Inflammatory macrophage treated with lipopolysaccharide for 1 hour (primary cell): ENCODE measurements around the gene SFXN4.
"Not testable (repeated sequence)": the region's sequence is repeated elsewhere in the genome, so short reads cannot be mapped to it uniquely, and the experiment has no call there.

Experiments
- DNase-seq, 2 donors: peaks; one replicate each; pipeline ENCODE4 v3.0.0-alpha.2; 2020 to 2022

SFXN4 gene

DNA sequence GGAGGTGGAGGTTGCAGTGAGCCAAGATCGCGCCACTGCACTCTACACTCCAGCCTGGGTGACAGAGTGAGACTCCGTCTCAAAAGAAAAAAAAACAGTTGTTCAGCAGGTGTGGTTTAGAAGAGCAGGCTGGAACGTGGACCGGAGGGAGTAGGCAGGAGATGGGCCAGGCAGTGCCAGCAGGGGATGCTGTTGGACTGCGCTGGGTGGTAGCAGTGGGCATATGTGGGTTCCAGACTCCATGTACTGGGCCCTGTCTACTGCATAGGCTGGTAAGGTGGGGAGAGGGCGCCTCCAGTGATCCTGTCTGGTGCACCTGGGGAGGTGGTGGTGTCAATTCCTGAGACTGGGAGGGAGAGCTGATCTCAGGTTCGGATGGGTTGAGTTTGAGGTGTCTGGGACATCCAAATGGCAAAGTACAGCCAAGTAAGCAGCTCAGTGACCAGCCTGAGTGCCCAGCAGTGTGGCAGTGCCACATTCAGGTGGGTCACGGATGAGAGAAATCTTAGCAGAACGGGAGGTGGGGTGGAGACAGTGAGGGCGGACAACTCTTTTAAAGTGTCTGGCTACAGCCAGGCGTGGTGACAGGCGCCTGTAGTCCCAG is 25.9 kb downstream of the SFXN4 start:
- DNase-seq: peak in 1 of 2 donors; percentile 16

DNA sequence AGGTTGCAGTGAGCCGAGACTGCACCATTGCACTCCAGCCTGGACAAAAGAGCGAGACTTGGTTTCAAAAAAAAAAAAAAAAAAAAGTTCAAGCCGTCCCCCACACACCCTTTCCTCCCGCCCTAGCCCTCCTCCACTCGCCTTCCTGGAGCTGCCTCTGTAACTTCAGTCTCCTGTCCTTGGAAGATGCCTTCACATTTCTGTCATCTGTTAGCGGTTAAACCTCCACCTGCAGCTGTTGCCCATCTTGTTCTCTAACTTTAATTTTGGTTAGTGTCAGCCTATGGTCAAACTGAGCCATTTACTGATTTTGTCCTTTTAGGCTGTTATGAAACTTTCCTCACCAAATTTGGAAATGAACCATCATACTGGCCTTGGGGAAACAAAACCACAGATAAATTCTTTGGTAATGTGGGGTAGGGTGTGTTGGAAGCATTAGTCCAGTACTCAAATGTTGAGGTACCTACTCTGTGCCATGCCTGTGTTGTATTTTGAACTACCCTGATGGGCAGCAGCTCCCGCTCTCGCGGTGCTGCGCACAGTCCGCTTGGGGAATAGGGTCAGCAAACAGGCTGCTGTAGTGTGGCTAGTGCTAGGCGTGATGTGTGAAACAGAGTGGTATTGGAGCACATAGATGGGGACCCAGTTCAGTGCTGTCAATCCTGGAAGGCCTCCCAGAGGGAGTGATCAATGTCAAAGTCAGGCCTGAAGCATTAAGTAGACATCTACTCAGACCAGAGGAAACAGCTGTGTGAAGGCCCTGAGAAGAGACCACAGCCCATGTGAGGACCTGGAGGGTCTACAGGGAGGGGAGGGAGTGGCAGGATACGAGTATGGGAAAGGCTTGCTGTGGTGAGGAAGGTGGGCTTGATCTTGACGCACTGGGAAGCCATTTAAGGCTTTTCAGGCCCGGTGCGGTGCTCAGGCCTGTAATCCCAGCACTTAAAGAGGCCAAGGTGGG is 26.9 kb downstream of the SFXN4 start:
- no peak for DNase-seq

DNA sequence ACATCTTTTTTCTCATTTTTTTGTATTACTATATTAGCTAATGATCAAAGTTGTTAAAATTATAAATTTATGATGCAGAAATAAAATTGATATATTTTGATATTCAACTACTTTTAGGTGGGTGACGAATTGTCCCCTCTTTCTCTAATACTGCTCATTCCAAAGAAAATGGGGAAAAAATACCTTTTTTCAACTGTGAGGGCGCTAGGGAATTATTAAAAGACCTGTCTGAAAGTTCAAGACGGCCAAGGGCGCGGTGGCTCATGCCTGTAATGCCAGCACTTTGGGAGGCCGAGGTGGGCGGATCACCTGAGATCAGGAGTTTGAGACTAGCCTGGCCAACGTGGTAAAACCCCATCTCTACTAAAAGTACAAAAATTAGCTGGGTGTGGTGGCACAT is 27.6 kb downstream of the SFXN4 start:
- DNase-seq: not testable (repeated sequence)

DNA sequence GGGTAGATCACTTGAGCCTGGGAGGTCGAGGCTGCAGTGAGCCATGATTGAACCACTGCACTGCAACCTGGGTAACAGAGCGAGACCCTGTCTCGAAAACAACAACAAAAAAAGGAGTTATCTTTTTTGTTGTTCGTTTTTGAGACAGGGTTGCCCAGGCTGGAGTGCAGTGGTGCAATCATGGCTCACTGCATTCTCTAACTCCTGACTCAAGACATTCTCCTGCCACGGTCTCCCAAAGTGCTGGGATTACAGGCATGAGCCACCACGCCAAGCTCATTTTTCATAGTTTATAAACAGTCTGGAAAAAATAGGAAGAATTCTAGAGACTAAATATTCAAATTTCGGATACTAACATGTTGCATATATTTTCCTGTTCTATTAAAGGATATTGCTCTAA is 29.4 kb downstream of the SFXN4 start:
- DNase-seq: no peak

DNA sequence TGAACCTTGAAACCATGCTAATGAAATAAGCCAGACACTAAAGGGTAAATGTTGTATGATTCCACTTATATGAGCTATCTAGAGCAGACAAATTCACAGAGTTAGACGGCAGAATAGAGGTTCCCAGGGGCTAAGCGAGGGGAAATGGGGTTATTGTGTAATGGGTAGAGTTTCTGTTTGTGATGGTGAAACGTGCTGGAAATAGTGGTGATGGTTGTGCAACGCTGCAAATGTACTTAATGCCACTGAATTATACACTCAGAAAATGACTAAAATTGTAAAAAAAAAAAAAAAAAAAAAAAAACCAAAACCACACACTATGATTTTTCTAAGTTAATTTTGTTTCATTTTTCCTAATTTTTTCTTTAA is 30.0 kb downstream of the SFXN4 start:
- peak; percentile 73 to 93 for DNase-seq

DNA sequence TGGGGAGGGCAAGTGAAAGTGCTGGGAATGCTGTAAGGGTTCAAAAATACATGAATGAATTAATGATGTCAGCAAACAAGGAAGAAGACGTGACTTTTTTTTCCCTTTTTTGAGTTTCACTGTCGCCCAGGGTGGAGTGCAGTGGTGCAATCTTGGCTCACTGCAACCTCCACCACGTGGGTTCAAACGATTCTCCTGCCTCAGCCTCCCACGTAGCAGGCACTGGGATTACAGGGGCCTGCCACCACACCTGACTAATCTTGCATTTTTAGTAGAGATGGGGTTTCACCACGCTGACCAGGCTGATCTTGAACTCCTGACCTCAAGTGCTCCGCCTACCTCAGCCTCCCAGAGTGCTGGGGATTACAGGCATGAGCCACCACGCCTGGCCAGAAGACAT is 31.6 kb downstream of the SFXN4 start:
- peak; percentile 38 to 68 for DNase-seq

DNA sequence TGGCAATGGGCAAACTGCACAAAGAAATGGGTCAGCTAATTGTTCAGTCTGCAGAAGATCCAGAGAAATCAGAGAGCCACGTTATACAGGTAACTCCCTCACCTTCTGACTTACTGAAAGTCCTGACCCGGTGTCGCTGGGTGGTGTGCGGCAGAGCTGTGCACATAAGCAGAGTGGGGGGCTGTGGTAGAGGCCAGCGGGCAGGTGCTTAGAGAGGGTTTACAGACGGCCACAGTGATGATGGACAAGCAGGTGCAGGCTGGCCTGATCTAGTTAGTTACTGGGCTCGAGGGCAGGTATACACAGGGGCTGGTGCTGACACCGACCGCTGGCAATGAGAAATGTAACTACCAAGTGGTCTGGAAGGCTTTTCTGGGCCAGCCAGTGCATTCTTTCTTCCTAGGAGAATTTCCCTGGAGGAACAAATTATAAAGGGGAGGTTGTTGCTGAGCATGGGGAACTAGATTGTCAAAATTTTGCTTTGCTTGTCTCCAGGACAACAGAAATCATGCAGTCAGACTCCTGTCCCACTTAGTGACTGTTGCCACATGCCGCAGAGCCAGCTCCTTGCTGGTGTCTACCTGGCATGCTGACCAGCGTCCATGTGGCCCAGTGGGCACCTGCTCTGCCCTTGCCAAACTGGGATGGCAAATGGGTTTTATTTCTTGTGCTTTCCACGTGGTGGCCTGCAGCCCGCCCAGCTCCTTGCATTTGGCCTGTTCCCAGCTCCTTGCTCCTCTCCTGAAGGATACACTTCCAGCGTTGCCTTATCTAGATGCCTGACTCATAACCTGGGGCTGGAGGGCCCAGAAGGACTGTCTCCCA is 32.8 kb downstream of the SFXN4 start:
- no peak for DNase-seq

DNA sequence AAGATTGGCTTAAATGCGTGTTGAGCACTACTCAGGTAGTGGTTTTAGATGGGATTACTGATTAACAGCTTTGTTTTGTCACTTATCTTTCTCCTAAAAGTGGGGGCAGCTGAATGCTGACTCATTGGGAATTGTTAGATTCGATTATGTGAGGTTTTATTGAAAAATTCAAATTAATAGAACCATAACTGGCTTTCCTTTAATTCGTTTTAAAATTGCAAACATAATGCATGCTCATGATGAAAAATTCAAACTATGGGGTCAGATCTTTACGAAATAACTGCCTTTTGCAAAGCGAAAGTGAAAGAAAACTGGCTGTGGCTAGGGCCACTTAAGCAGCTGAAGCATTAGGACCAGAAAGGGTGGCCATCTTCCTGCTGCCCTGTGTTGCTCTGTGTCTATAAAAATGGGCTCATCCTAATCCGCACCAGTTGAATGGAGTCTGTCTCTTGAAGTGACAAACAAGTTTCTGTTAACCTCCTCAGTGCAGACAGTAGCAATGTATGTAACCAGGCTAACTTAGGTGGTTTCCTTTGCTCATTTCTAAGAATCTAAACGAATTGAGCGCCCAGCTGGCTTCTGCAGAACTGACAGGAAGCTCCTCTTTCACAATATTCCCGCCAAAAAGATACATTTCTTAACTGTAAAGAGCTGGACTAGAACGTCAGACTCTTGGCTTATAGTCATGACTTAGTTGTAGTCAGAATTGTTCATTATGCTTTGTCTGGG is 33.8 kb downstream of the SFXN4 start:
- DNase-seq: peak; percentile 73 to 81

DNA sequence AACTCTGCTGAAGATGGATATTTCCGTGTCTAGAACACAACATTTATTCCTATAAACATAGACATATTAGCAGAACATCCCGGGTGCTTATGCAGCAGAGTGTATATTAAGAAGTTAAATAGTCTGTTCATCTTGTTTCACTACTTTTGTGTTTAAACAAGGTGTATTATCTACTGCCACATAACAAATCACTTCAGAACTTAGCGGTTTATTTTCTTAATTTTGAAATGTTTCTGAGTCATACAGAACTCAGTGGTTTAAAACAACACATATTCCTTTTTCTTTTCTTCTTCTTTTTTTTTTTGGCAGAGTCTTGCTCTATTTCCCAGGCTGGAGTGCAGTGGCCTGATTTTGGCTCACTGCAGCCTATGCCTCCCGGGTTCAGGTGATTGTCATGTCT is 35.8 kb downstream of the SFXN4 start:
- no peak for DNase-seq

DNA sequence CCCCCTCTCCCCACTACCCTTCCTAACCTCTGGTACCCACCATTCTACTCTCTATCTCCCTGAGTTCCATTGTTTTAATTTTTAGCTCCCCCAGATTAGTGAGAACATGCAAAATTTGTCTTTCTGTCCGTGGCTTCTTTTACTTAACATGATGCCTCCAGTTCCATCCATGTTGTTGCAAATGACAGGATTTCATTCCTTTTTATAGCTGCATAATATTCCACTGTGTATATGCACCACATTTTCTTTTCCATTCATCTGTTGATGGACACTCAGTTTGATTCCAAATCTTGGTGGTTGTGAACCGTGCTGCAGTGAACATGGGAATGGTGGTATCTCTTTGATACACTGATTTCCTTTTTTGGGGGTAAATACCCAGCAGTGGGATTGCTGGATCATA is 39.6 kb downstream of the SFXN4 start:
- no peak for DNase-seq

DNA sequence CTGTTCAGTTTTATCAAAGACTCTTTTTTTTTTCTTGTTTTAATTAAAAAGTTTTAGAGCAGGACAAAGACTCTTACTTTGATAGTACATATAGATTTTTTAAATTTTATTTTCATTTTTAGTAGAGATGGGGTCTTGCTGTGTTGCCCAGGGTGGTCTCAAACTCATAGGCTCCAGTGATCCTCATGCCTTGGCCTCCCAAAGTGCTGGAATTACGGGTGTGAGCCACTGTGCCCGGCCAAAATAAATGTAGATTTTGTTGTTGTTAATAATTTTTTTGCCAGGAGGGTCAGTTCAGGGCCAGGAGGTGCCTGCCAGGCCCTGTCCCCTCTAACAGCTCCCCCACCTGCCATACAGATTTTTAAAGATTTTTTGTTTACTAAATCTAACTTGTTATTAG is 44.6 kb downstream of the SFXN4 start:
- DNase-seq: no peak

DNA sequence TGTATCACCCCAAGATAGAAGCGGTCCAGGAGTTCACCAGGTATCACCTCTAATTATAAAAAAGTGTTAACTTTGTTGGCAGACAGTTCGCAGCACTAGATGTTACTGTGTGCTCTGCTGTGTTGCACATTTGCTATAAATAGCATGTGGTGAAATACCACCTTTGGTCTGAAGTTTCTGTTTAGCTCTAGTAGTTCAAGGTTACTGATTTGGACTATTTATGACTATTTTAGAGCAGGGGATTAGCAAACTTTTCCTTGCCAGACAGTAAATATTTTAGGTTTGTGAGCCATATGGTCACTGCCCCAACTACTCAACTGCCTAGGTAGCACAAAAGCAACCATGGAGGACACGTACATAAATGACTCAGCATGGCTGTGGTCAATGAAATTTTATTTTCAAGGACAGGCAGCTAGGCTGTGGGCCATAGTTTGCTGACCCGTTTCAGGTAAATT is 45.1 kb downstream of the SFXN4 start:
- no peak for DNase-seq

DNA sequence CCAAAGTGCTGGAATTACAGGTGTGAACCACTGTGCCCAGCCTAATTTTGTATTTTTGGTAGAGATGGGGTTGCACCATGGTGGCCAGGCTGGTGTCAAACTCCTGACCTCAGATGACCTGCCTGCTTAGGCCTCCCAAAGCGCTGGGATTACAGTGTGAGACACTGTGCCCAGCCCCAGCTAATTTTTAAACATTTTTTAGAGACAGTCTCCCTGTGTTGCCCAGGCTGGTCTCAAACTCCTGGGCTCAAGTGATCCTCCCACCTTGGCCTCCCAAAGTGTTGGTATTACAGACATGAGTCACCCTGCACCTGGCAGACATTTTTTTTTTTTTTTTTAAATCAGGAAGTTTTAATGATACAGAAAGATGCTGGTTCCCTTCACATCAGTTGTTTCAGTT is 46.1 kb downstream of the SFXN4 start:
- no peak for DNase-seq

DNA sequence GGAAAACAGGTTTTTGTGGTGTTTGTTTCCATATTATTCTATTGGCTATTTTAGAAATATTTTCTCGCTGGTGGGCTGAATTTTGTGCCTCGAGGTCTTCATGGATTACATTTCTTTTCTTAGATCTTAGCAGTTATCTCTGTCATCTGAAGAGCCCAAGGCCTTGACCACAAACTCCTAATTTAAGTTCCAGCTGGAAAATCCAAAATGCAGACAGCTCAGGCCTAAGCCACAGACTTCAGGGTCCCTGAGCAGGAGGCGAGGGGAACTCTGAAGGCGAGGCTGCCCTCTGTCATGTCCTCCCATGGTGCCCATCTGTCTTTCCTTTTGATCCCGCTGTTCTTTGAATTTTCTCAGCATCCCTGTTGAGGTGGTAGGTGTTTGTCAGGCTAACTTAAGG is 47.3 kb downstream of the SFXN4 start:
- DNase-seq: no peak

DNA sequence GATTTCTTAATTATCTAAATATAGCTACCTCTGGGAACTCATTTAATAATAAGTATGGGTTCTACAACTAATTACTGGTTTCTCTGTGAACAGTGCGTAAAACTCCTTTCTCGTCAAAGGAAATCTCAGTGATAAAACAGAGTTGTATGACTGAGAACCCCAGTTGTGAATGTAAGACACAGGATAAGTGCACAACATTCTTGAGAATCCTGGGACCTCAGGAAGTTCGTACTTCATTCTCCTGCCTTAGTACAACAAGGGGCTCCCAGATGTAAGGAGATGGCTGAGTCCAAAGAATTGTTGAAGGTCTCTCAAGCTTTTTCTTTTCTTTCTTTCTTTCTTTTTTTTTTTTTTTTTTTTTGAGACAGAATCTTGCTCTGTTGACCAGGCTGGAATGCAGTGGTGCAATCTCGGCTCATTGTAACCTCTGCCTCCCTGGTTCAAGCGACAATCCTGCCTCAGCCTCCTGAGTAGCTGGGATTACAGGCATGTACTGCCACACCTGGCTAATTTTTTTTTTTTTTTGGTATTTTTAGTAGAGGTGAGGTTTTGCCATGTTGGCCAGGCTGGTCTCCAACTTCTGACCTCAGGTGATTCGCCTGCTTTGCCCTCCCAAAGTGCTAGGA is 49.1 kb downstream of the SFXN4 start:
- no peak for DNase-seq

DNA sequence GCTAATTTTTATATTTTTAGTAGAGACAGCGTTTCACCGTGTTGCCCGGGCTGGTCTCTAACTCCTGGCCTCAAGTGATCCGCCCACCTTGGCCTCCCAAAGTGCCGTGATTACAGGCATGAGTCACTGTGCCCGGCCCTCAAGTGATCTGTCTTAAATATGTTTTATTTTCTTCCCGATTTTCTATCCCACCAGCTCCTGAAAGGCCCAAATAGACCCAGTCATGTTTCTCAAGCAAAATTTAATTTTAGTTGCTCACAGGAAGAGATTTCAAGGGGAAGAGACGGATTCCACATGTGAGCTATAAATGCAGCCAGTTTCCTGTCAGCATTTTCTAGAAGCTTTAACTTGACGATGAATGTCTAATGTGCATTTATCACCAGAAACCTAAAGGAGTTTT is 49.6 kb downstream of the SFXN4 start:
- no peak for DNase-seq

DNA sequence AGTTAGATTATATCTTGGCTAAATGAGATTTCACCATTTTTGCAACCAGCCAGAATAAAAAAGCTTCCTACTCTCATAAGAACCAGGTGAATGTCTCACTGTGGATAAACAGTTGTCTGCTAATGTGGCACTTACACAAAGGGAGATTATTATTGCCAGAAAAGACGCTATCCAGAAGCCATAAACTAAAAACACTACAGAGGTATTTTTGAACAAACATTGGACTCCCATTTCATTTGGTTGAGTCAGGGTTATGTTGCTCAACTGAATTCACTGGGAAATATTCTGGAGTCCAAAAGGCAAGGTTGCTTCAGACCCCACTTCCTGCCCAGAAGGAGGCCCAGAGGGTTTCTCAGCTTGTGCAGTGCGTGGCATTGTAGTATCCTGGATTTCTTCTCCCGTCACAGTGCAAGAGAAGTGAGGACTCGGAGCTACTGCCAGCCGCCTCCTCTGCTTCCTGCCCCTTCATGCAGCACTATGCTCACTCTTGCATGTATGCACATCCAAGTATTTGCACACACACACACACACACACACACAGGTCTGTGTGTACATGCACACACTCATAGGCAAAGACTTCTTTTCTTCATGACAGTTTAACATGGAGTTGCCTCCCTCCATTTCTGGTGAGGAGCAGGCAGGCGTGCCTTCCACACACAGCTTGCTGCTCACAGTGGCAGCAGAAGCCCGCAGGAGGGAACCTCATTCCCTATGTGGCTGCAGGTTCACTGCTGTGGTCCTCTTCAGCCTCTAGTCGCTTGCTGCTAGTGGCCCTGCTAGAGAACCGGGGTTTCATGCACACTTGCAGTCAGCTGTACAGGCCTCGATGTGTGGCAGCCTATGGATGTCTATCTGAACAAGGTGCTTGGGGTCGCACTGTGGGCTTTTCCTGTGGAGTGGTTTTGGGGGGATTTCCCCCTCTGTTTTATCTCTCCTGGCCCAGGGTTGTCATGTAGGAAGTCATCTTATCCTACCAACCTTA is 51.5 kb downstream of the SFXN4 start:
- DNase-seq: peak; percentile 74 to 80

DNA sequence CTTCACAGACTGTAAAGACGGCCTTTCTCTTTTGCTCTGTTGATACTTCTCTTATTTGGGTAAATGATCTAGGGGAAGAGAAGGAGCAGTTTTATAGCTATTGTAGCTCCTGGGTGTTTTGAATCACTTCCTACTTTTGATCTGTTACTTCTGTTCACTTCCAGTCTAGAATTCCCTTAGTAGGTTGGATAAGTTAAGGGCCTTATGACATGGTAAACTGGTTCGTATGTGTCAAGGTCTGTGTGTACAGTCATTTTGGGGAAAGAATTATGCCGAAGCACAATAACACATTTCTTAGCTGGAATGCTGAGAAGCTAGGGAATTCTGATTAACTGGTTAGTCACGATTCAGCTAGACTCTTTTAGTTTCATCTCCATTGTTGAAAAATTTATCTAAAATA is 53.5 kb downstream of the SFXN4 start:
- peak; percentile 39 to 47 for DNase-seq

DNA sequence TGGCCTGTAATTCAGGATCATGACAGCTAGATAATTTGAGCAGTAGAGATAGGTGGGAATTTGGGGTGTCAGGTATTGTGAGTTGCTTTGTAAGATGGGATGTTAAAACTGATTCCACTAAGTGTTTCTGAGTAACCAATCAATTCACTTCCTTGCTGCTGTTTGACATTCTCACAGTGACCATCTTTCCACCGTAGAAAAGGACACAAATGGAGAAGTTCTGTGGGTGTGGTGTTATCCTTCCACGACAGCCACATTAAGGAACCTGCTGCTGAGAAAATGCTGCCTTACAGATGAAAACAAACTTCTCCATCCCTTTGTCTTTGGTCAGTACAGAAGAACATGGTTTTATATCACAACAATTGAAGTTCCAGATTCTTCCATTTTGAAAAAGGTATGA is 57.7 kb downstream of the SFXN4 start:
- peak in 1 of 2 donors; percentile 41 for DNase-seq

DNA sequence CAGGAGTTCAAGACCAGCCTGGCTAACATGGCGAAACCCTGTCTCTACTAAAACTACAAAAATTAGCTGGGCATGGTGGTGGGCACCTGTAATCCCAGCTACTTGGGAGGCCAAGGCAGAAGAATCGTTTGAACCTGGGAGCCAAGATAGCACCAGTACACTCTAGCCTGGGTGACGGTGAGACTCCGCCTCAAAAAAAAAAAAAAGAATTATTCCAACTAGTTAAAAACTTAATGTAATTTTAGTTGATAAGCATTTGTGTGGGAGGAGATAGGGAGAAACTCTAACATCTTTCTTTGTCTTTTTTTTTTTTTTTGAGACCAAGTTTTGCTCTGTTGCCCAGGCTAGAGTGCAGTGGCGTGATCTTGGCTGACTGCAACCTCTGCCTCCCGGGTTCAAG is 58.4 kb downstream of the SFXN4 start:
- not testable (repeated sequence) for DNase-seq

DNA sequence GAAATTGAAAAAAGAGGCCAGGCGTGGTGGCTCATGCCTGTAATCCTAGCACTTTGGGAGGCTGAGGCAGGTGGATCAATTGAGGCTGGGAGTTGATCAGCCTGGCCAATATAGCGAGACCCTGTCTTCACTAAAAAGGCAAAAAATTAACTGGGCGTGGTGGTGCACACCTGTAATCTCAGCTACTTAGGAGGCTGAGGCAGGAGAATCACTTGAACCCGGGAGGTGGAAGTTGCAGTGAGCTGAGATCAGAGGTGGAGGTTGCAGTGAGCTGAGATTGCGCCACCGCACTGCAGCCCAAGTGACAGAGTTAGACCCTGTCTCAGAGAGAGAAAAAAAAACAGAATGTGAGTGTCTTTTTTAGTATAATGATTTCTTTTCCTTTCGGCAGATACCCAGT is 59.6 kb downstream of the SFXN4 start:
- DNase-seq: not testable (repeated sequence)
